Rectal smooth muscle tissue (tissue), 1 donor: ENCODE results near the gene ETV5.
"Not testable (repeated sequence)": the region's sequence is repeated elsewhere in the genome, so short reads cannot be mapped to it uniquely, and the experiment has no call there.

Experiments
- H3K27ac ChIP-seq: one replicate; pipeline ENCODE4 v1.7.0; 2013; ENCODE audit warnings: low read depth, low read length, inconsistent platforms
- H3K27me3 ChIP-seq: one replicate; pipeline ENCODE4 v1.7.0; 2013; ENCODE audit warnings: low read length; ENCODE audit not compliant: control insufficient read depth, insufficient read depth
- H3K36me3 ChIP-seq: one replicate; pipeline ENCODE4 v1.7.0; 2013; ENCODE audit warnings: low read length; ENCODE audit not compliant: control insufficient read depth, insufficient read depth
- H3K4me1 ChIP-seq: one replicate; pipeline ENCODE4 v1.7.0; 2013; ENCODE audit warnings: low read length; ENCODE audit not compliant: control insufficient read depth, insufficient read depth
- H3K4me3 ChIP-seq: one replicate; pipeline ENCODE4 v1.7.0; 2013; ENCODE audit warnings: low read length
- H3K9ac ChIP-seq: one replicate; pipeline ENCODE4 v1.7.0; 2013; ENCODE audit warnings: low read length

Gene ETV5

DNA sequence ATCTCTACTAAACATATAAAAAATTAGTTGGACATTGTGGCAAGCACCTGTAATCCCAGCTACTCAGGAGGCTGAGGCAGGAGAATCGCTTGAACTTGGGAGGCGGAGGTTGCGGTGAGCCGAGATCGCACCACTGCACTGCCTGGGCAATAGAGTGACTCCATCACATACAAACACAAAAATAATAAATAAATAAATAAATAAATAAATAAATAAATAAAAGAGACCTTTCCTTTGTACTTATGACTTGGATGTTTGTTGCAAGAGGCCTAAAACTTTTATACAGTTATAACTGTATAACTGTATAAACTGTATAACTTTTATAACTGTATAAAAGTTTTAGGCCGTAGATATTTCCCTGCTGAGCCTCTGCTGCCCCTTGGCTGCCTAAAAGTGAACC is 87.6 kb downstream of the ETV5 start:
- not testable (repeated sequence) for H3K4me1 ChIP-seq

DNA sequence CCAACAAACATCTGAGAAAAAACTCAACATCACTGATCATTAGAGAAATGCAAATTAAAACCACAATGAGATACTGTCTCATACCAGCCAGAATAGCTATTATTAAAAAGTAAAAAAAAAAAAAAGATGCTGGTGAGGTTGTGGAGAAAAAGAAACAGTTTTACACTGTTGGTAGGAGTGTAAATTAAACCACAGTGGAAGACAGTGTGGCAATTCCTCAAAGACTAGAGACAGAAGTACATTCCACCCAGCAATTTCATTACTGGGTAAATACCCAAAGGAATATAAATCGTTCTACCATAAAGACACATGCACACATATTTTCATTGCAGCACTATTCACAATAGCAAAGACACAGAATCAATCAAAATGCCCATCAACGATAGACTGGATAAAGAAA is 89.6 kb downstream of the ETV5 start:
- H3K9ac ChIP-seq, H3K4me1 ChIP-seq, H3K27ac ChIP-seq, H3K36me3 ChIP-seq, H3K4me3 ChIP-seq, H3K27me3 ChIP-seq: not testable (repeated sequence)

More for the DNA sequence above, 87.6 kb downstream of the ETV5 start:
- not testable (repeated sequence) for H3K9ac ChIP-seq, H3K27me3 ChIP-seq, H3K36me3 ChIP-seq, H3K4me3 ChIP-seq, H3K27ac ChIP-seq

- H3K4me1 ChIP-seq, result no peaks in the 10 kb centered on the region
- no peaks in the 10 kb centered on the region for H3K36me3 ChIP-seq
- no peak overlapping the region for H3K4me3 ChIP-seq
- no peaks in the 10 kb centered on the region for H3K27me3 ChIP-seq
- H3K9ac ChIP-seq, result no peak overlapping the region
- H3K27ac ChIP-seq, result no peak overlapping the region
Observed at GRCh38 chr3:186014866-186015265, 94.0 kb downstream of the ETV5 start.

- Histone ChIP-seq H3K27ac (no peak overlapping the region), H3K4me3 (no peak overlapping the region), H3K36me3 (no peaks in the 10 kb centered on the region), H3K4me1 (no peaks in the 10 kb centered on the region), H3K9ac (no peak overlapping the region), H3K27me3 (no peaks in the 10 kb centered on the region)
Observed at GRCh38 chr3:186013312-186013711, 95.6 kb downstream of the ETV5 start.

DNA sequence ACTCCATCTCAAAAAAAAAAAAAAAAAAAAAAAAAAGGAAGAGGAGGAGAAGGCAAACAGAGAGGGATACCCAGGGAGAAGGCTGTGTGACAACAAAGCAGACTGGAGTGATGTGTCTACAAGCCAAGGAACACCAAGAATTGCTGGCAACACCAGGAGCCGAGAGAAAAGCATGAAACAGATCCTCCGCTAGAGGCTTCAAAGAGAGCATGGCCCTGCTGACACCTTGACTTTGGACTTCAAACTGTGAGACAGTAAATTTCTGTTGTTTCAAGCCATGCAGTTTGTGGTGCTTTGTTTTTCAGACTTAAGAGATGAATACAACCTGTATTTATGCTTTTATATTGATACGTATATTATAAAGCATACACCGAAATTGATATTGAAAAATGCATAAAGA is 96.8 kb downstream of the ETV5 start:
- no peak overlapping the region for H3K4me3 ChIP-seq
- no peak overlapping the region for H3K27ac ChIP-seq
- no peaks in the 10 kb centered on the region for H3K27me3 ChIP-seq
- no peaks in the 10 kb centered on the region for H3K4me1 ChIP-seq
- H3K9ac ChIP-seq, result no peak overlapping the region
- H3K36me3 ChIP-seq, result no peaks in the 10 kb centered on the region

GRCh38 chr3:186004671-186005070 is 104.2 kb downstream of the ETV5 start:
- H3K9ac ChIP-seq, result no peak overlapping the region
- H3K4me1 ChIP-seq, result no peaks in the 10 kb centered on the region
- no peaks in the 10 kb centered on the region for H3K36me3 ChIP-seq
- H3K4me3 ChIP-seq, result no peak overlapping the region
- H3K27me3 ChIP-seq, result no peaks in the 10 kb centered on the region
- H3K27ac ChIP-seq, result no peak overlapping the region

DNA sequence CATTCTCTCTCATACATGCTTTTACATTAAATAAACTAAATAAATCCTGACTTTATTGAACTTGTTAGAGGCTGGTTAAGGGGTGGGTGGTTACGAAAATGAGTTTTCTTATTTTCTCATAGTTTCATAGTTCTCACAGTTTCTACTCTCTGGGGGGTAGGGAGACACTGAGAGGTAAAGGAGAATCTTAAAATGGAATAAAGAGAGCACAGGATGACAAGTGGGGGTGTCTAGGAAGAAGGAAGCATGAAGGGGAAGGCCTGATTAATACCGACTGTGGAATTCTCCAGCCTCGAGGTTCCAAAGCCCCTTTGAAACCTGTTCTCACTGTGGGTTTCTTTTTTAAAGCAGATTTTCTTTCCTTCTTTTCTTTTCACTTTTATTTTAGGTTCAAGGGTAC is 104.7 kb downstream of the ETV5 start:
- H3K4me1 ChIP-seq, result no peaks in the 10 kb centered on the region
- H3K9ac ChIP-seq, result no peak overlapping the region
- H3K4me3 ChIP-seq, result no peak overlapping the region
- no peaks in the 10 kb centered on the region for H3K36me3 ChIP-seq
- H3K27me3 ChIP-seq, result no peaks in the 10 kb centered on the region
- no peak overlapping the region for H3K27ac ChIP-seq

DNA sequence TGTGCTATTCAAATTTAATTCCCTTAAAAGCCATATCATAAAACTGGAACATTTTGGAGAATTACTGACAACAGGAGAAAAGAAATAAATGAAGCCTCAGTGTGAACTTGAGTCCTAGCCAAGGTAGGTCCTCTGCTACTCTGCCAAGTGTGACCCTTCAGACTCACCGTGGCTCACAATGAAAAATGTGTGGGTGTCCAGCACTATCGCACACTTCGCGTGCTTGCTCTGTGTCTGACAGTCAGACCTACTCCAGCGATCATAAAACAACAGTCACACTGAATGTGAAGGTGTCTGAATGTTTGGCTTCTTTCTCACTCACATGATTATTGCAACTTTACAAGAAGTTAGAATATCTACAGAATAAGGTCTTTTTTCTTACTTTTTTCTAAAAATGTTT is 105.3 kb downstream of the ETV5 start:
- Histone ChIP-seq H3K9ac (no peak overlapping the region), H3K4me3 (no peak overlapping the region), H3K27ac (no peak overlapping the region), H3K36me3 (no peaks in the 10 kb centered on the region), H3K4me1 (no peaks in the 10 kb centered on the region), H3K27me3 (no peaks in the 10 kb centered on the region)

- Histone ChIP-seq H3K9ac (no peak overlapping the region), H3K4me3 (no peak overlapping the region), H3K27ac (no peak overlapping the region), H3K36me3 (no peaks in the 10 kb centered on the region), H3K27me3 (no peaks in the 10 kb centered on the region), H3K4me1 (no peaks in the 10 kb centered on the region)
Observed at GRCh38 chr3:186002884-186003472, 105.9 kb downstream of the ETV5 start.

DNA sequence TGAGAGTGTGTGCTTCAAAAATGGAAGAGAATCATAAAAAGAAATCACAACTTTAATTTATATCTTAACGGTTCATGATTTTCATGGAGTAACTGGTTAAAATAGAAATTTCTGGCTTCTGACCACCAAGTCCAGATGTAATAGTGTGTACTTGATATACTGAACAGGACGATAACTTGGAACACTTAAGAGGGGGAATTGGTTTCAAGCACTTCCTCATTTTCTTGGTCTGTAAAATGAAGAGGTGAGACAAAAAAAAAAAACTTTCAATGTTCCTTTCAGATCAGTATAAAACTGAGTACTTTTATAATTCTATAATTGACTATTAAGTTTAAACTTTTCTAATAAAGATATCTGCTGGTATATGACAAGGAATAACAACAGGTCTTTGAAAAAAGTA is 107.0 kb downstream of the ETV5 start:
- Histone ChIP-seq H3K36me3 (no peaks in the 10 kb centered on the region), H3K9ac (no peak overlapping the region), H3K4me3 (no peak overlapping the region), H3K27me3 (no peaks in the 10 kb centered on the region), H3K27ac (no peak overlapping the region), H3K4me1 (no peaks in the 10 kb centered on the region)

- H3K36me3 ChIP-seq, result no peaks in the 10 kb centered on the region
- no peak overlapping the region for H3K9ac ChIP-seq
- no peak overlapping the region for H3K4me3 ChIP-seq
- no peaks in the 10 kb centered on the region for H3K4me1 ChIP-seq
- no peak overlapping the region for H3K27ac ChIP-seq
- no peaks in the 10 kb centered on the region for H3K27me3 ChIP-seq
Observed at GRCh38 chr3:185999221-185999620, 109.7 kb downstream of the ETV5 start.

DNA sequence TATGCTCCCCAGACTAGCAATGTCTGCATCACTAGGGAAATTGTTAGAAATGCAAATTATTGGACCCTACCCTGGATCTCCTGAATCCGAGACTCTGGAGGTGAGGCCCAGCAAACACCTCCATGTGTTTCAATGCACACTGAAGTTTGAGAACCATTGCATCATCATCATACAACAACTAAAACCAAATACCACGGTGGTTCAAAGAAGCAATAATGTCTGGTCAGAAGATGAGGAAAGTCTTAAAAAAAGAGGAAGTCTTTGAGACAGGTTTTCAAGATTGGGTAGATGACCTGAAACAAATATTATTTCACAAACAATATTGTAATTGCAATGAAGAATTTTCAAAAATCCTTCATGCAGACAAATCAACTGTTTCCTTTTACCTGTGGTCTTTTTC is 110.8 kb downstream of the ETV5 start:
- H3K27ac ChIP-seq, result no peak overlapping the region
- H3K9ac ChIP-seq, result no peak overlapping the region
- H3K36me3 ChIP-seq, result no peaks in the 10 kb centered on the region
- H3K4me3 ChIP-seq, result no peak overlapping the region
- H3K4me1 ChIP-seq, result no peaks in the 10 kb centered on the region
- H3K27me3 ChIP-seq, result no peaks in the 10 kb centered on the region

DNA sequence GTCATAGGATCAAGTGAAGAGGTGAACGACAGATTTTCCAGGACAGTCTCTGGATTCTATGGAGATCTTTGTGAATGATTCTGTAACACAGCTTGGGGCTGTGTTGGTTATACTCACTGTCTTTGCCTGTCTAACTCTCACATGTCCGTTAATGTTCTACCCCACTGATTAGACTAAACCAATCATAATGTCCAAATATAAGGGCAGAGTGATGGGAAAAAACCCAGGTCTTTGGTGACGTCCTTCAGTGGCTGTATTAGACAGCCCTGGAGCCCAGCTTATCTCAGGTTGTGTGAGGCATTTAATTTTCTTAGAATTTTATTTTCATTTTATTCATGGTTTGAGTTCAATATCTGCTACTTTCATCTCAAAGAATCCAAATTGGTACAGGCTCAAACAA is 111.8 kb downstream of the ETV5 start:
- no peak overlapping the region for H3K9ac ChIP-seq
- no peaks in the 10 kb centered on the region for H3K27me3 ChIP-seq
- H3K27ac ChIP-seq, result no peak overlapping the region
- no peak overlapping the region for H3K4me3 ChIP-seq
- no peaks in the 10 kb centered on the region for H3K36me3 ChIP-seq
- H3K4me1 ChIP-seq, result no peaks in the 10 kb centered on the region
